Activated CD8-positive, alpha-beta T cell treated with anti-CD3 and anti-CD28 coated beads, Interleukin-2, amount 10 ng/mL, durations not matched to agents 7 days and 5 days (primary cell): Measurements from ENCODE around the gene DUS1L. TPM values are rescaled to one million over a fixed set of nuclear protein-coding genes. Genes with fewer than 3 reads are reported as not detected.
A peak's percentile ranks its signal among the peaks of the same experiment; 100 is the strongest.

Experiments used
- ATAC-seq: fragments of 150-1000 bp; cut with Tn5 transposase; one replicate; pipeline ENCODE4 v1.10.0; 2021; ENCODE audit warnings: moderate library complexity
- CTCF ChIA-PET: fragments of 350-600 bp; sonication (Branson Sonifier 250); formaldehyde crosslinking; loops from one replicate; lab custom pipeline; 2021; ENCODE audit warnings: antibody characterized with exemption; lab: Charles Lee
- POLR2A ChIA-PET: fragments of 350-600 bp; sonication (Branson Sonifier 250); formaldehyde crosslinking; loops from one replicate; lab custom pipeline; 2021; ENCODE audit warnings: antibody characterized with exemption; lab: Charles Lee
- DNase-seq: peaks from one replicate; pipeline ENCODE4 v3.0.0-alpha.2; 2020
- H3K27ac Mint-ChIP-seq: one replicate; pipeline ENCODE4 v1.8.0; 2021; ENCODE audit warnings: mild to moderate bottlenecking, mixed read lengths
- H3K27me3 Mint-ChIP-seq: one replicate; pipeline ENCODE4 v1.8.0; 2021; ENCODE audit warnings: low read depth, mixed read lengths
- H3K36me3 Mint-ChIP-seq: one replicate; pipeline ENCODE4 v1.8.0; 2021; ENCODE audit warnings: low read depth, mixed read lengths
- H3K4me1 Mint-ChIP-seq: one replicate; pipeline ENCODE4 v1.8.0; 2021; ENCODE audit warnings: low read depth, mixed read lengths
- H3K4me3 Mint-ChIP-seq: one replicate; pipeline ENCODE4 v1.8.0; 2021; ENCODE audit warnings: mild to moderate bottlenecking, mixed read lengths
- H3K9me3 Mint-ChIP-seq: one replicate; pipeline ENCODE4 v1.8.0; 2022; ENCODE audit warnings: mixed read lengths; ENCODE audit not compliant: insufficient read depth
- total RNA-seq, 2 experiments: library from RNA; stranded (reverse); gene quantifications; one replicate each; pipeline ENCODE4 v1.2.3, GENCODE V29; 2021

DUS1L gene
- total RNA-seq, 2 experiments from 2014 or later: 126 to 127 TPM

DNA sequence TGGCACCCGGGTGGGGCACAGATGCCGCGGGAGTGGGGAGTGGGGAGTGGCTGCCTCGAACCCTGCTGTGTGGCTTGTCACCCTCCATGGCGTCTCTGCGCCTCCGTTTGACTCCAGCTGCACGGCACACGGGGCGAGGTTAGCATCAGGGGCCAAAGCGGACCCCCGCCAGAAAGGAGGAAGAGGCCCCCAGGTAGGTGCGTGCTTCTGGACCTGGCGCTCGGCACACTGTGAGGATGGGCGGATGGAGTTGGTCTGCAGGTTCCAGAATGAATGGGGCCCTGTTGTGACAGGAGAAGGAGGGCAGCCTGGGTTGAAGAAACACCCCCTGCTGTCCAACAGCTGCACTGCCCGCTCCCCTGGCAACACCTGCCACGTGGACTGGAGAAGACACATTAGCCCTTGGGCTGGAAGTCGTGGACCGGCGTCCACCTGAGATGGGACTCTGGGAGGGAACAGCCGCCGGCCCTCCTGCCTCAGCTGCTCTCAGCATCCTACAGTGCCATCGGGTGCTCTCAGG lies 41.8 kb upstream of the DUS1L start:
- Mint-ChIP-seq H3K36me3 (no peaks in the 10 kb centered on the region), H3K27me3 (no peaks in the 10 kb centered on the region), H3K4me1 (peaks cover 44% of the 10 kb centered on the region), H3K27ac (peak overlapping the region; percentile 96), H3K9me3 (no peaks in the 10 kb centered on the region), H3K4me3 (no peak overlapping the region)
- ChIA-PET CTCF (interaction anchor here (1.5 to 1.9 kb wide), 3 partner anchors 13 to 77 kb away, joined by 6 to 16 read pairs (median 9); no protein-coding TSS in a partner anchor), POLR2A (interaction anchor here (1.0 kb wide), 1 partner anchor 9 kb away, joined by 5 read pairs; the partner anchor contains the start of gene FASN)
- no peak for DNase-seq
- no peak for ATAC-seq

DNA sequence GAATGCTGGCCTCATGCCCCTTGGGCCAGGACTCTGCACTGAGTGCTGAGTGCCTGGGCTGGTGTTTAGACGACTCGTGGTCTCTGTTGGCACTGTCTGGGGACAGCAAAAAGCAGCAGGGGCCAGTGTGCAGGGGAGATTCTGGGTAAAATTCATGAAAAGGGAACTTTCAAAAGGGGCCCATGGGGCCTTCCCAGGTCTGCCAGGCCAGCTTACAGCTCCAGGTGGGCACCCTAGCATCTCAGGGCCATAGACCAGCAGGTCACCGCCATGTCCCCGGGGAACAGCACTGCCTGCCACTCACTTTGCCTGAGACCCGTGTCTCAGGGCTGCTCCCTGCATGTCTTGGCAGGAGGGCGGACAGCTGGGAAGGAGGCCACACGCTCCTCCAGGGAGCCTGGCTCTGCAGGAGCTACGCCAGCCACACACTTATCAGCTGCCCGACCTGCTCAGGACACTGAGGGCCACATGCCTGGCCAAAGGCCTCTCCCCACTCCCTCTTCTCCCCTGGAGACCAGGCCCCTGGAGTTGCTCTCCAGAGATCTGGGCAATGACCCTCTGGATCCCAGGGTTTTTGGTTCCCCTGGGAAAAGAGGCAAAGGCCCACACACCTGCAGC lies 41.2 kb upstream of the DUS1L start:
- no peaks in the 10 kb centered on the region for H3K27me3 Mint-ChIP-seq
- POLR2A ChIA-PET: interaction anchor here (0.6 to 1.3 kb wide), 6 partner anchors 8 to 120 kb away, joined by 3 to 7 read pairs (median 4); partner anchors contain the start of gene FASN
- ATAC-seq: no peak
- CTCF ChIA-PET: interaction anchor here (0.7 to 2.8 kb wide), 14 partner anchors 8 to 91 kb away, joined by 3 to 19 read pairs (median 5); partner anchors contain the start of genes DCXR and FASN
- peaks cover 45% of the 10 kb centered on the region for H3K4me1 Mint-ChIP-seq
- H3K4me3 Mint-ChIP-seq: peak overlapping the region; percentile 86
- no peaks in the 10 kb centered on the region for H3K36me3 Mint-ChIP-seq
- no peaks in the 10 kb centered on the region for H3K9me3 Mint-ChIP-seq
- no peak for DNase-seq
- peak overlapping the region; percentile 96 for H3K27ac Mint-ChIP-seq

DNA sequence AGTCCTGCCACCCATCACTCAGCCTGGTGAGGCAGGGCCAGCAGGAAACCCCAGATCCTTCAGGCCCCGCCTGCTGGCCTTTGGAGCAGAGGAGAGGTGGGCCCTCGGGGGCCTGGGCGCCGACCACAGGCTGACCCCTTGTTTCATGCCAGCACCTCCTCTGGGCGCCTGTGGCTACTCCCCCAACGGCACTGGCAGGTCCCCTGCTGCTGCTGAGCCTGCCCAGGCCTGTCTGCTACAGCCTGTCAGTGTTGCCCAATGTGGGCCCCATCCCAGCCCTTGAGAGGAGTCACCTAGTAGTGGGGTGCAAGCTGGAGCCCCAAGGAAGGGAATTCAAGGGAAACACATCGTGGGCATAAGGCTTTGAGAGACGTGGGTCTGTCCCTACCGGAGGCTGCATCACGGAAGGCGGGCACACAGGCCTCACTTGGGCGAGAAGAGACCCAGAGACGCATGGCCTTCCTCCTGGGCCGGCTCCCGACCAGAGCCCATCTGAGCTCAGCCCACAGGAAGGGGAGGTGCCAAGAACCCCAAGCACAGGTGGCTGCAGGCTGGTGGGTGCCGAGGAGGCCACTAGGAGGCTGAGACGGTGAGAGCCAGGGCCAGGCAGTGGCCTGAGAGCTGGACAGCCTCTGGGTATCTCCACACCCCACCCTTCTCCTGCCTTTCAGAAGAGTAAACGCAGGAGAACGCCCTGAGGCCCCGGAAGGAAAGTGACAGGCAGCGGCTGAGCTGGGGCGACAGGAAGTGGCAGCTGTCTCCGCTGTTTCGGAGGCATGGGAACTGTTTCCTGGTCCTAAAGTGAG lies 40.5 kb upstream of the DUS1L start:
- peak; percentile 96 for ATAC-seq
- ChIA-PET CTCF (interaction anchor here (0.7 to 2.8 kb wide), 14 partner anchors 8 to 92 kb away, joined by 3 to 19 read pairs (median 5); partner anchors contain the start of genes DCXR and FASN), POLR2A (interaction anchor here (0.6 to 1.3 kb wide), 7 partner anchors 8 to 614 kb away, joined by 3 to 7 read pairs (median 3); partner anchors contain the start of gene FASN)
- Mint-ChIP-seq H3K4me1 (peaks cover 45% of the 10 kb centered on the region), H3K36me3 (no peaks in the 10 kb centered on the region), H3K27ac (peak overlapping the region; percentile 96), H3K27me3 (no peaks in the 10 kb centered on the region), H3K9me3 (no peaks in the 10 kb centered on the region), H3K4me3 (peak overlapping the region; percentile 86)
- DNase-seq: peak; percentile 77

DNA sequence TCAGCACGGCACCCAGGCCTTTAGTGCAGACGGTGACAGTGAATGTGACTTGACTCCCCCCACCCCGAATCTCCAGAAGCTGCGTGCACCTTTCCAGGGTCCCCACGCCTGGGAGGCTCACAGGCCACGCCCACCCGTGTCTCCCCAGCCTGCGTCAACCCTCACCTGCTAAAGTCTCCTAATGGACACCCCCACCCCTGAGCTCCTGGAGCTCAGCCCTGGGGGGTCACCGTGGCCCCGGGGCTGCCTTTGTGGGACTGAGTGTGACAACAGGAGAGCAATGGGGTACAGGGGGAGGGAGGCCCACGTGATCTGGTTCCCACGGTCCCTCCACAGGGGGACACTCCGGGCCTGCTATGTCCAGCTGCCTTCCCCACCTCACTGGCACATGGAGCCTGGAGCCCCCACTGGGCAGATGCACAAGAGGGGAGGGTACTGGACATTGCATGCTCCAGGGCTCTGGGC lies 39.8 kb upstream of the DUS1L start:
- ChIA-PET CTCF (interaction anchor here (0.8 to 2.8 kb wide), 12 partner anchors 9 to 92 kb away, joined by 3 to 19 read pairs (median 6); partner anchors contain the start of gene DCXR), POLR2A (interaction anchor here (0.6 to 1.3 kb wide), 3 partner anchors 95 to 613 kb away, joined by 3 to 5 read pairs (median 3); no protein-coding TSS in a partner anchor)
- peak overlapping the region; percentile 86 for H3K4me3 Mint-ChIP-seq
- H3K9me3 Mint-ChIP-seq: no peaks in the 10 kb centered on the region
- H3K27ac Mint-ChIP-seq: peak overlapping the region; percentile 96
- no peaks in the 10 kb centered on the region for H3K27me3 Mint-ChIP-seq
- no peak for ATAC-seq
- H3K36me3 Mint-ChIP-seq: peaks cover 3% of the 10 kb centered on the region
- no peak for DNase-seq
- H3K4me1 Mint-ChIP-seq: peaks cover 44% of the 10 kb centered on the region

DNA sequence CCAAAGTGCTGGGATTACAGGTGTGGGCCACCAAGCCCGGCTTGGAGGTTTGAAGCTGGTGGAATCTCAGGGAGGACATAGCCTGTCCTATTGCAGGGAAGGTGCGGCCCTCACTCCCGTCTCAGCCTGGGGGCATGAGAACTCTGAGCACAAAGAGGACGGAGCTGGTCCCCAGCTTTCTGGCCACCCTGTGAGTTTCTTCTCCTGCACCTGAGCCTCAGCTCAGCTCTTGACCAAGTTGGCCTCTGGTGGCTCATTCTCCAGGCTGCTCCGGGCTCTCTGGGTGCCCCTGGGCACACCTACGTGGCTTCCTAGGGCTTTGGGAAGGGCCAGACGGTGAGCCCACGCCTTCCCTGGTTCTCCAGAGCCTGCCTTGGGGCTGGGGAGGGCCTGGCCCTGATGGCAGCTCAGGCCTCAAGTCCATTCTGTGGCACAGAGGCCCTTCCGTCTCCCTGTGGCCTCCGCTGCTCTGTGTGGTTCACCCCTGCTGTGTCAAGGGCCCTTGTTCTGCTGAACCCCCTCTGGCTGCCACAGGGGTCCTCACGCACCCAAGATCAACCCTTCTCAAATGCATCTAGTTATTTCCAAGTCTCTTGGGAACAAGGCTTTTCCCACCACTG lies 39.3 kb upstream of the DUS1L start:
- CTCF ChIA-PET: interaction anchor here (1.5 to 2.8 kb wide), 3 partner anchors 9 to 49 kb away, joined by 5 to 19 read pairs (median 8); no protein-coding TSS in a partner anchor
- Mint-ChIP-seq H3K27ac (peak overlapping the region; percentile 96), H3K9me3 (no peaks in the 10 kb centered on the region), H3K27me3 (no peaks in the 10 kb centered on the region), H3K36me3 (peaks cover 7% of the 10 kb centered on the region), H3K4me1 (peaks cover 42% of the 10 kb centered on the region), H3K4me3 (peak overlapping the region; percentile 86)
- no peak for ATAC-seq
- DNase-seq: no peak
- POLR2A ChIA-PET: no interaction called here

DNA sequence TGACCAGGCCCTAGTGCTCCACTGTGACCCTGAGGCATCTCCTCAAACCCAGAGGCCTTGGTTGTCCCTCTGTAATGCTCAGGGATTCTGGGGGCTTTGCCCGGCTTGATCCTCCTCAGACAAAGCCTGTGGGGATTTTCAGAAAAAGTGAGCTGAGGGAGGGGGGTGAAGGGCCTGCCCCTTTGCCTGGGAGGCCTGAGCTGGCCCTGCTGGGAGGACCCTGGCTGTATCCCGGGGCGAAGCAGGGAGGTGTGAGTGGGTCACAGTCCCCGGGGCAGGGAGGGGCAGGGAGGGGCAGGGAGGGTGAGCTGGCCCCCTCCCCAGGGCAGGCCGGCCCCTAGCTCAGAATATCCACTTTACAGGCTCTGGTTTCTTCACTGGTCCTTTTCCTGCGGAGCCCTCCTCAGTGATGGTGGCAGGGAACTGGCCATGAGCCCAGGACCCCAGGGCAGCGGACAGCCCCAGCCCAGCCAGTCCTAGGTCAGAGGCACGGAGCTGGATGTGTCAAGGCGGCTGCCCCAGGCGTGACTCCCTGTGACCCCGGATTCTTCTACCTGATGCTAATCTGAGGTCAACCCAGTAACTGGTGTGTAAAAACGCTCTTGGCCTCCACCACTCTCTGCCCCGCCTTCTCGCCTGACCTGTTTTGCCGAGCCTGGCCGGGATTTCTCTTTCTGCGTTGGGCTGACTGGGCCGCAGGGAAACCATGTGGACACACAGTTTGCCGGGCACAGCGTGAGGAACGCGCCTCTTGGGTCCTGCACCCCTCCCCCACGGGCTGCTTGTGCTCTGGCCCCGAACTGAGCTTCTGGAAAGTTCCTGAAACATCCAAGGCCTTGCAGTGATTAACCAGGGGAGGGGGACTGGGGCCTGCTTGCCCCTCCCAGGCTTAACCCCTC lies 38.2 kb upstream of the DUS1L start:
- ATAC-seq (no peak), DNase-seq (no peak)
- H3K36me3 Mint-ChIP-seq: peaks cover 7% of the 10 kb centered on the region
- H3K9me3 Mint-ChIP-seq: no peaks in the 10 kb centered on the region
- ChIA-PET CTCF (interaction anchor here (2.8 kb wide), 1 partner anchor 18 kb away, joined by 19 read pairs; no protein-coding TSS in a partner anchor), POLR2A (interaction anchor here (0.6 kb wide), 1 partner anchor 10 kb away, joined by 3 read pairs; no protein-coding TSS in a partner anchor)
- no peaks in the 10 kb centered on the region for H3K27me3 Mint-ChIP-seq
- H3K4me1 Mint-ChIP-seq: peaks cover 43% of the 10 kb centered on the region
- H3K4me3 Mint-ChIP-seq: no peak overlapping the region
- H3K27ac Mint-ChIP-seq: peak overlapping the region; percentile 39

DNA sequence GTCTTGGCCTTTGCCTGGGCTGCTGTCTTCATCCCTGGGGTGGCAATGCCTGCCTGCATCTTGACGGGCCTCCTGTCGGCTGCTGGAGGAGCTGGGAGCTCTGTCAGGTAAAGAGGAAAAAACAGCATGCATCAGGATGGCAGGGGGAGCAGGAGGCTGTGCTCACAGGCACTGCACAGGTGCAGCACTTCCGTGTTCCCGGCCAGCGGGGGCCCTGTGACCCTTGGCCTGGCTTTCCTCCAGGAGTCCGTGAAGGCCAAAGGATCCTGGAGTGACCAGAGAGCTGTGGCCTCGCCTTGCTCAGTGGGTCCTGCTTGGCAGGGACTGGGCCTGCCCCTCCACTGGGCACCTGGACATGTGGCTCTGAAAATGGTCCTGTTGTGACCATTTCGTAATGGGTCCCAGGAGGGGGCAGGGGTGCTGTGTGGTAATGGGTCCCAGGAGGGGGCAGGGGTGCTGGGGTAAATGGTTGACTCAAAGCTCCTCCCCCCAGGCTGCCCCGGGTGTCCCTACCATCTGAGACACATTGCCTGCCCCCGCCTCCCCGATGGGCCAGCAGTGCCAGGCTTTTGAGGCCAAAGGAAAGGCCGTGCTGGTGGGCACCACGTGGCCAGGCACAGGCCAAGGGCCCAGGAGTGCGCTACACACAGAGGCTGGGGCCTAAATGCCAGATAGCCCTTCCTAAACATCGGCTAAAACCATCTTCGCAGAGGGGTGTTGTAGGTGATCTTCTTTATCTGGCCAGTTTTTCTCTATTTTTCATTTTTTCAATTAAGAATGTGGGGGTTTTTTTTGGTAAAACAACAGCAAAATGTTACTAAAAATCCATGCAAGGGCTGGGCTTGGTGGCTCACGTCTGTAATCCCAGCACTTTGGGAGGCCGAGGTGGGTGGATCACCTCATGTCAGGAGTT lies 36.4 kb upstream of the DUS1L start:
- H3K36me3 Mint-ChIP-seq: peaks cover 7% of the 10 kb centered on the region
- DNase-seq (no peak), ATAC-seq (no peak)
- ChIA-PET CTCF (interaction anchor here (1.2 kb wide), 1 partner anchor 24 kb away, joined by 4 read pairs; no protein-coding TSS in a partner anchor), POLR2A (no interaction called here)
- no peaks in the 10 kb centered on the region for H3K27me3 Mint-ChIP-seq
- no peak overlapping the region for H3K4me3 Mint-ChIP-seq
- H3K9me3 Mint-ChIP-seq: no peaks in the 10 kb centered on the region
- H3K4me1 Mint-ChIP-seq: peaks cover 35% of the 10 kb centered on the region
- H3K27ac Mint-ChIP-seq: no peak overlapping the region

DNA sequence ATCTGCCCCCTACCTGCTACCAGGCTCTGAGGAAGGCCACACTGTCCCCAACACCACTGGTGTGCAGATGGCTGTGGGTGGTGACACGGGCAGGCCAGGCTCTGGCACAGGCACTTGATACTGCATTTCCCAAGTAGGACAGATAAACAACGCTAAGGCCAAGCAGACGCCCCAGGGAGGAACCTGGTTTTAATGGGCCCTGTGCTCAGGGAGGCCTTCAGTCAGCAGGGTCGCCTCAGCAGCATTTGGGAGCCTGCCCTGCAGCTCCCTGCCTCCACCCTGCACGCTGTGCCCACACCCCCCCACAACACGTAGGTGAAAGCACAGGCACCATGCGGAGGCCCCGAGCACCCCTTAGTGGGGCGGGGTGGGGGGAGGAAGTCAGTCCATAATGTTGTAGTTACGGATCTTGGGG lies 35.7 kb upstream of the DUS1L start:
- Mint-ChIP-seq H3K36me3 (peaks cover 7% of the 10 kb centered on the region), H3K27ac (no peak overlapping the region), H3K4me1 (peaks cover 33% of the 10 kb centered on the region), H3K9me3 (no peaks in the 10 kb centered on the region), H3K4me3 (no peak overlapping the region), H3K27me3 (no peaks in the 10 kb centered on the region)
- POLR2A ChIA-PET: no interaction called here
- CTCF ChIA-PET: no interaction called here
- DNase-seq: no peak
- no peak for ATAC-seq

DNA sequence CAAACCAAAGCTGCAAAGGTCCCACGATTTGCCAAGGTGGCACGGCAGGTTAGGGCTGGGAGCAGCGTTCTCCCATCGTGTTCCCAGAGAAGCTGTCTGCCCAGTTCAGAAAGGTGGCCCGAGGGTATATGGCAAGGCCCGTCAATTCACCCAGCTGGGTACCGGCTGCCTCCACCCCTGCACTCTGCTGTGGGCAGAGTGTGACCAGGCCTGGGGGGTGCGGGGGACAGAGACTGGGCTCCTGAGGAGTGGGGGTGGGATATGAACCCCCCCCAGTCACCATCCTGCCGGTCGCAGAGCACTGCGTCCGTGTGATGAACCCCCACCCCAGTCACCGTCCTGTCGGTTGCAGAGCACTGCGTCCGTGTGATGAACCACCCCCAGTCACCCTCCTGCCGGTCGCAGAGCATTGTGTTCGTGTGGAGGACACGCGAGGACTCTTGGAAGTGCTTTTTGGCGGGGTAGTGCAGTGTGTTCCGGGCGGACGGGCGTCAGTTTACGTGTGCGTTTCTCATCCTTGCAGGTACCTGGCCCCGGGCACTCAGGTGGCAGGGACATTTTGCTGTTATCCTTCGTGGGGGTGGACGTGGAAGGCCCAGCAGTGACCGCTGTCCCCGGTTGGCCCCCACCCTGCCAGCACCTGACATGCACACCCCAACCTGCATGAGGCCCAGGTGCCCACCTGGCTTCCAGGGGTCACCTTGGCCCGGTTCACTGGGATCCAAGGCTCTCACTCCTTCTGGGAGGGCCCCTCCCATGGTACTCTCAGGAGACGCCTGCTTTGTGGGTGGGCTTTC lies 35.1 kb upstream of the DUS1L start:
- Mint-ChIP-seq H3K36me3 (peaks cover 11% of the 10 kb centered on the region), H3K27ac (peak overlapping the region; percentile 15), H3K4me3 (peak overlapping the region; percentile 83), H3K4me1 (peaks cover 33% of the 10 kb centered on the region), H3K27me3 (no peaks in the 10 kb centered on the region), H3K9me3 (no peaks in the 10 kb centered on the region)
- ChIA-PET CTCF (interaction anchor here (1.1 kb wide), 1 partner anchor 54 kb away, joined by 3 read pairs; no protein-coding TSS in a partner anchor), POLR2A (interaction anchor here (0.7 kb wide), 1 partner anchor 27 kb away, joined by 3 read pairs; no protein-coding TSS in a partner anchor)
- ATAC-seq (no peak), DNase-seq (no peak)
